Tibial nerve (tissue), 3 donors: ENCODE results near the gene INPPL1.

Experiments used
- CTCF ChIP-seq, 5 experiments: fragments of 200-600 bp in 3 of 5; fragments of 450-650 bp in 2 of 5; sonication (generic) in 3 of 5; IDR thresholded peaks; one replicate each; pipeline ENCODE4 v1.5.1; 2016 to 2019; ENCODE audit warnings: antibody characterized with exemption in 5 of 5, mild to moderate bottlenecking in 3 of 5, moderate library complexity in 2 of 5
- POLR2A ChIP-seq, 2 donors: fragments of 450-650 bp; IDR thresholded peaks; one replicate each; pipeline ENCODE4 v1.6.1; 2017; ENCODE audit warnings: antibody characterized with exemption in 2 of 2, mild to moderate bottlenecking in 2 of 2, moderate library complexity in 2 of 2

- TF ChIP-seq POLR2A (IDR thresholded peaks at IDR 0.05) (no peak), CTCF (IDR thresholded peaks at IDR 0.05) (no peak)
These were observed 41.4 kb downstream of the INPPL1 start for GRCh38 chr11:72265951-72266350.
